ENCODE measurements around the gene SAP30L. TPM values are rescaled to one million over a fixed set of nuclear protein-coding genes. Genes with fewer than 3 reads are reported as not detected.

The SAP30L gene
- total RNA-seq, 2 donors from 2014 or later = 20.4 to 32.8 TPM

DNA sequence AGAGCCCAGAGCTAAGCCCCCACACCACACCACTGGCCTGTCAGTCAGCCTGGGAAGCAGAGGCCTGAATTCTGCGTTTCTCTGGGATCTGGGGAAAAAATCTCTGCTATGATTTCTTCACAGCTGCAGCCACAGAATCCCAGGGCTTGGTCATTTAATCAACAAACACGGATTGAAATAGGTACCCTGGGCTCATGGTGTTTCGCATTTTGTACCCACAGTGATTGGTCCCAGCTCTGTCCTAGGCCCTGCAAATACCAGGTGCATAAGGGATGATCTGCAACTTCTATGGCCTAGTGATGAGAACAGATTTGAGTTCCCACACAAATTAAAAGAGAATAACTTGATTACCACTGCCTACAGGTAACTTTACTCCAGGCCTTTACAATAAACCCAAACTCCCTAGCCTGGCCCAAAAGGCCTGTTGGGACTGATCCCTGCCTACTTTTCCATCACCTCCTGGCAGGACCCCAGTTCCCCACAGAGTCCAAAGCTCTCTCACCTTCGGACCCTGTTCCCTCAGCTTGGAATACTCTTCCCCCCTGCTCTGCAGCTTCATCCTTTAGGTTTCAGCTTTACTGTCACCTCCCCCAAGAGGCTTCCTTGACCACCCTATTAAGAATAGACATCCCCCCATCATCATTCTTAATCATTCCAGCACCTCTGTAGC lies 14.7 kb upstream of the SAP30L start:
- H3K4me1 Mint-ChIP-seq (ENCODE audit: low read depth in 2 of 2) = peaks cover 5 to 13% of the 10 kb centered on the region in 2 donors
- no peaks in the 10 kb centered on the region for H3K27me3 Mint-ChIP-seq
- no peak for ATAC-seq
- peaks cover 4% of the 10 kb centered on the region for H3K36me3 Mint-ChIP-seq
- no peak overlapping the region for H3K27ac Mint-ChIP-seq
- DNase-seq (ENCODE audit: low spot score) = no peak
- no peak overlapping the region for H3K4me3 Mint-ChIP-seq
- H3K9me3 Mint-ChIP-seq = no peaks in the 10 kb centered on the region

DNA sequence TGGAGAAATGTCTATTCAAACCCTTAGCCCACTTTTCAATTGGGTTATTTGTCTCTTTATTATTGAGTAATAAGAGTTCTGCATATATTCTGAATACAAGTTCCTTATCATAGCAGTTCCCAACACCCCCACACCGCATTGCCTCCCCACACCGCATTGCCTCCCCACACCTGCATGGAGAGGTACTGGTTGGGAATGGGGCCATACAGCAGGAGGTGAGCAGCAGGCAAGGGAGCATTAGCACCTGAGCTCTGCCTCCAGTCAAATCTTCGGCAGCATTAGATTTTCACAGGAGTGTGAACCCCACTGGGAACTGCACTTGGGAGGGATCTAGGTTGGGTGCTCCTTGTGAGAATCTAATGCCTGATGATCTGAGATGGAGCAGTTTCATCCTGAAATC lies 10.6 kb upstream of the SAP30L start:
- no peak overlapping the region for H3K27ac Mint-ChIP-seq
- ATAC-seq = no peak
- H3K27me3 Mint-ChIP-seq = no peaks in the 10 kb centered on the region
- H3K36me3 Mint-ChIP-seq = peaks cover 22% of the 10 kb centered on the region
- no peak overlapping the region for H3K4me3 Mint-ChIP-seq
- H3K9me3 Mint-ChIP-seq = no peaks in the 10 kb centered on the region
- peaks cover 5% of the 10 kb centered on the region in 2 donors for H3K4me1 Mint-ChIP-seq (ENCODE audit: low read depth in 2 of 2)
- DNase-seq (ENCODE audit: low spot score) = no peak

DNA sequence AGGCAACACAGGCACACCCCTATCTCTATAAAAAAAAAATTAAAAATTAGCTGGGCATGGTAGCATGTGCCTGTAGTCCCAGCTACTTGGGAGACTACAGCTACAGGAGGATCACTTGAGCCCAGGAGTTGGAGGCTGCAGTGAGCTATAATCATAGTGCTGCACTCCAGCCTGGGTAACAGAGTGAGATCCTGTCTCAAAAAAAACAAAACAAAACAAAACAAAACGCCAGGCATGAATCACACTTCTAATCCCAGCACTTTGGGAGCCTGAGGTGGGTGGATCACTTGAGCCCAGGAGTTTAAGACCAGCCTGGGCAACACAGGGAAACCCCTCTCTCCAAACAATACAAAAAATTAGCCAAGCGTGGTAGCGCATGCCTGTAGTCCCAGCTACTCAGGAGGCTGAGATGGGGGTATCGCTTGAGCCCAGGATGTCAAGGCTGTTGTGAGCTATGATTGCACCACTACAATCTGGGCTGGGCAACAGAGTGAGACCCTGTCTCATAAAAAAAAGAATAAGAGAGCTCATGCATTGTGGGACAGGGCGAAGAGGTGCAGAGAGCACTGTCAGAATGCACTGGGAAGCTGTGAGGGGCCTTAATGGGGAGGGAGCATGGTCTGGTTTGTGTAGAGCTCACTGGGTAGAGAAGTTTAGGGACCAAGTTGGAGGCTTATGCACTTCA lies 8.4 kb upstream of the SAP30L start:
- Mint-ChIP-seq H3K27ac (no peak overlapping the region), H3K4me3 (no peak overlapping the region), H3K27me3 (no peaks in the 10 kb centered on the region), H3K9me3 (no peaks in the 10 kb centered on the region), H3K36me3 (peaks cover 29% of the 10 kb centered on the region), H3K4me1 (ENCODE audit: low read depth in 2 of 2) (peaks cover 7 to 10% of the 10 kb centered on the region in 2 donors)
- ATAC-seq (no peak), DNase-seq (ENCODE audit: low spot score) (no peak)

DNA sequence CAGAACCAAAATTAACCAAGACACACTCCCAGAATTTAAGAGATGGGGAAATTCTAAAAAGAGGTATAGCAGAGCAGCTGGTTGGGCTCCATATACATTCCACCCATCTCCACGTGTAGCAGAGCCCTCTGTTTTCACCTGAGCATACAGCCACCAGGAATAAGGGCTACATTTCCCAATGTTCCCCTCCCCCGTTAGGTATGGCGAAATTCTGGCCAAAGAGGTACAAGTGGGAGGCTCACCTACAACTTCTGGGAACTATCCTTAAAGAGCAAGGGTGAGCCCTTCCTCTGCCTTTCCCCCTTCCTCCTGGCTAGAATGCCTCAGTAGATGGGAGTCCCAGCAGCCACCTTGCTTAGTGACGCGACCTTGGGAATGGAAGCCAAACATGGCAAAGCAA lies 5.3 kb upstream of the SAP30L start:
- no peak overlapping the region for H3K4me3 Mint-ChIP-seq

DNA sequence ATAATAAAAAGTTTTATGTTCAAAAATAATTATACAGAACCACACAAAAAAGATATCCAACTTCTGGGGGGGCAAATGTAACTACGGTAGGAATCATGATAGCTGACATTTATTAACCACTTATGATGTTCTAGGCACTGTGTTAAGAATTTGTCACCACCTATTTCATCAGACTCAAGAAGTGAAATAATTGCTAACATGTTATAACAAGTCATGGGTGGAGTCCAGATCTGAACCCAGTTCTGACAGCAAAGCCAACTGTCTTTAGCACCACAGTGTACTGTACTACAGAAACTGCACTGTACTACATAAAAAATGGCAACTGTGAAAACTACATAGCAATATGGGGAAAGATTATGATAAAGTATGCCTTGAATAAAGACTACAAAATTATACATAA lies 3.0 kb upstream of the SAP30L start:
- Mint-ChIP-seq H3K9me3 (no peaks in the 10 kb centered on the region), H3K27ac (no peak overlapping the region), H3K4me3 (no peak overlapping the region), H3K36me3 (peaks cover 22% of the 10 kb centered on the region), H3K4me1 (ENCODE audit: low read depth in 2 of 2) (peaks cover 31 to 35% of the 10 kb centered on the region in 2 donors), H3K27me3 (no peaks in the 10 kb centered on the region)
- no peak for ATAC-seq
- no peak for DNase-seq (ENCODE audit: low spot score)

More for the DNA sequence above, 5.3 kb upstream of the SAP30L start:
- Mint-ChIP-seq H3K27me3 (no peaks in the 10 kb centered on the region), H3K36me3 (peaks cover 34% of the 10 kb centered on the region), H3K27ac (no peak overlapping the region), H3K9me3 (no peaks in the 10 kb centered on the region), H3K4me1 (ENCODE audit: low read depth in 2 of 2) (peaks cover 20 to 24% of the 10 kb centered on the region in 2 donors)
- DNase-seq (ENCODE audit: low spot score) (no peak), ATAC-seq (no peak)

DNA sequence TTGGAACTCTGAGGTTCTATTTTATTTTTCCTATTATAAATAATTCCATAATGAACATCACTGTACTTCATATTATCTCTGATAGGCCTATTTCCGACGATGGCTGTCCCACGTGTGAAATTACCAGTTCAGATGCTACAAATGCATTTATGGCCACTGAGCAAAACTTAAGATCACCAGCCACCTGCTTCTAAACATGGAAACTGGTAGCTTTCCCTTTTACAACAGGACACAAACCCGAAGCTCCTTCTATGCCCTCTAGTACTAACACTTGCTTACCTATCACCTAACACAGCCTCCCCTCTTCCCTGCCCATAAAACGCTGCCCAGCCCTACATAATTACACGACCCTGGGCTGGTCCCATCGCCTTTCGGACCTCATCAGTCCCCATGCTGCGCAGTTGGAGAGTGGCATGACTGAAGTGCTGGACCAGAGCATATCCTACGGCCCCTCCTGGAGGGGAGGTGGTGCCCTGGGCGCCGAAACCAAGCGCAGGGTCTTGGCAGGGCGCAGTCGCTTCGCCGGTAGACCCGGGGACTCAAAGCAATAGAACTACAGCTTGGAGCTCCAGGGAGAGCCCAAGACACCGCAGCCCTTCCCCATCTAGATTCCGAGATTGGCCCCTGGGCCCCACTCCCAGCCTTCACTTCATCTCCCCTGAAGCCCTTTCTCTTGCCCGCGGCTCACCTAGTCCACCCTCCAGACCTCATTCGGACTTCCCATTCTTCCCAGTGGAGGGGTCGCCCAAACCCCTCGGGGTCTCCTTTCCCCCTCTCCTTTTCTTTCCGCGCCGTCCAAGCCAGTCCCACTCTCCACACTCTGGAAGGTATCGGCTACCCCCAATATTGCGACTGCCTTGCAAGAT lies 1.0 kb upstream of the SAP30L start:
- H3K4me3 Mint-ChIP-seq = peak overlapping the region; percentile 99
- H3K36me3 Mint-ChIP-seq = peaks cover 16% of the 10 kb centered on the region
- peak overlapping the region; percentile 85 to 90 for H3K27ac Mint-ChIP-seq
- no peaks in the 10 kb centered on the region for H3K27me3 Mint-ChIP-seq
- peaks cover 42 to 51% of the 10 kb centered on the region in 2 donors for H3K4me1 Mint-ChIP-seq (ENCODE audit: low read depth in 2 of 2)
- ATAC-seq (no peak), DNase-seq (ENCODE audit: low spot score) (no peak)
- no peaks in the 10 kb centered on the region for H3K9me3 Mint-ChIP-seq

DNA sequence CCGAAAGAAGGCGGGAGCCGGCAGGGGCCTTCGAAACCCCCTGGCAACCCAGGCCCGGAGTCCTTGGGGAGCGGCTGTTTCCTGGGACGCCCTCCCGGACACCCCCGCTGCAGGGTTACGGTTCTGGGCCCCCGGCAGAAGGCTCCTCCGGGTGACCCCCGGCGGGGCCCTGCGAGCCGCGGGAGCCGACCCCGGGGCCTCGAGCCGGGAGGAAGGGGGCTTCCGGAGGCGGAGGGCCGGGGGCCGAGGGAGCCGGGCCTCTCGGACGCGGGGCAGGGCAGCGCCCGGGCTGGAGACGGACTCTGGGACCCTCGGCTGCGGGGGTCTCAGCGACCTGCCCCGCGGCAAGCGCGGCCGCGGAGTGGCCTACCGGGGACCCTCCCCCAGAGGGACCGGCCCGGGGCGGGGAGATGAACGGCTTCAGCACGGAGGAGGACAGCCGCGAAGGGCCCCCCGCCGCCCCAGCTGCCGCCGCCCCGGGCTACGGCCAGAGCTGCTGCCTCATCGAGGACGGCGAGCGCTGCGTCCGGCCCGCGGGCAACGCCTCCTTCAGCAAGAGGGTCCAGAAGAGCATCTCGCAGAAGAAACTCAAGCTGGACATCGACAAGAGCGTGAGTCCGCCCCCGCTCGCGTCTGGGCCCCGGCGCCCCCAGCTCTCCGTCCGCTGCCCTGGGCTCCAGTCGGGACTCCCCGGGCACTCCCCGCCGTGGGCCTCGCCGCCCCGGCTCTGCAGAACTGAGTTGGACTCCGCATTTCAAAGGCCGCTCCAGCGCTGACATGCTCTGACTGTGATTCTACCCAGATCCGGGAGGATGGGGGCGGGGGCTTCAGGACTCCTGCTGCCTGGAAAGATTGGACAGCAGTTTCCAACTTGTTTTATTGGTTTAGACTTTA lies 645 bp downstream of the SAP30L start:
- Mint-ChIP-seq H3K9me3 (no peaks in the 10 kb centered on the region), H3K4me1 (ENCODE audit: low read depth in 2 of 2) (peaks cover 47 to 60% of the 10 kb centered on the region in 2 donors), H3K36me3 (peaks cover 17% of the 10 kb centered on the region), H3K27me3 (no peaks in the 10 kb centered on the region), H3K4me3 (peak overlapping the region; percentile 81), H3K27ac (peak overlapping the region; percentile 85 to 90)
- peak; percentile 2 to 24 for ATAC-seq
- peak; percentile 69 for DNase-seq (ENCODE audit: low spot score)

DNA sequence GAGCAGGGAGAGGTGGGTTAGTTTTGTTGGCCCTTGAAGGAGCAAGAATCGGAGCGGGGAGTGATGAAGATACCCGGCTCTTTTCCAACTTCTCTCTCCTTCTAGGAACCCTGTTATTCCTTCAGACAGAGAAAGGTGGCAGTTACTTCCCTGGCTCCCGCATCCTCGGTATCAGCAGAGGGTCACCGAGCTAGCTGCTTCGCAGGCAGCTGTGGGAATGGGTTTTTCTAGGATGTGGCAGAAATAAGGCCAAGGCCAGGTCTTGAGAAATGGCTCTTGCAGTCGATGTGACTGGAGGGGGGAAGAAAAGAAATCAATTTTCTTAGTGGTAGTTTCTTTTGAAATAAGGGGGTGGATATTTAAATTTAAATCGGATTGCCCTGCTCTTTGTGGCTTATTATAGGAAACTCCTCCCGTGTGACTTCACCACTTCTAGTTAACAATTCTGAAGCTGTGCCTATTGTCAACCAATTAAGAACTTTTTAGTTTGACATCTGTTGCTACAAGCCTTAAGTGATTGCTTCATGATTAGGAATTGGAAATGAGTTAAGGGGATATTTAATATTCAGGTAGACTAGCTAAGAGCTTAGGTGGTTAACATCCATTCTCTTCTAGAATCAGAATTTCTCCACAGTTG lies 1.4 kb downstream of the SAP30L start:
- H3K27me3 Mint-ChIP-seq = no peaks in the 10 kb centered on the region
- DNase-seq (ENCODE audit: low spot score) (no peak), ATAC-seq (no peak)
- peak overlapping the region; percentile 52 to 80 for H3K27ac Mint-ChIP-seq
- H3K9me3 Mint-ChIP-seq = no peaks in the 10 kb centered on the region
- H3K36me3 Mint-ChIP-seq = peaks cover 17% of the 10 kb centered on the region
- H3K4me1 Mint-ChIP-seq (ENCODE audit: low read depth in 2 of 2) = peaks cover 45 to 59% of the 10 kb centered on the region in 2 donors
- peak overlapping the region; percentile 81 for H3K4me3 Mint-ChIP-seq

DNA sequence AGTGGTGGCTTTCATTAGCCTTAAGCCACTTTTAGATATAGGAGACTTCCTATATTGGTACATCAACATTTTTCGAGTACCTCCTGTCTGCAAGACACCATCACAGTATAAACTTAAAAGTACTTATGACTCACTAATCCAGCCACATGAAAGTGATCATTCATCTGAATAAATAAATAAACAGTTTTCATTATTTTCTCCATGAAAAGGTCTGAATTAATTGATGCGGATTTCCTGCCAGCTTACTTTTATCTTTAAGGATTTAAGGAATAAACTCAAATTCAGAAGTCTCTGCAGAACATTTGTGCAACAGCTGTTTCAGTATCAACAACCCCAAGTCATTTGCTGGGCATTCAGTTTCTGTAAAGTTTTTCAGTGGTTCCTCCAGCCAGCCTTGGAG lies 4.0 kb downstream of the SAP30L start:
- H3K4me3 Mint-ChIP-seq = no peak overlapping the region
- no peaks in the 10 kb centered on the region for H3K27me3 Mint-ChIP-seq
- no peak overlapping the region for H3K27ac Mint-ChIP-seq
- H3K36me3 Mint-ChIP-seq = peaks cover 31% of the 10 kb centered on the region
- DNase-seq (ENCODE audit: low spot score) (no peak), ATAC-seq (no peak)
- no peaks in the 10 kb centered on the region for H3K9me3 Mint-ChIP-seq
- H3K4me1 Mint-ChIP-seq (ENCODE audit: low read depth in 2 of 2) = peaks cover 43 to 48% of the 10 kb centered on the region in 2 donors

DNA sequence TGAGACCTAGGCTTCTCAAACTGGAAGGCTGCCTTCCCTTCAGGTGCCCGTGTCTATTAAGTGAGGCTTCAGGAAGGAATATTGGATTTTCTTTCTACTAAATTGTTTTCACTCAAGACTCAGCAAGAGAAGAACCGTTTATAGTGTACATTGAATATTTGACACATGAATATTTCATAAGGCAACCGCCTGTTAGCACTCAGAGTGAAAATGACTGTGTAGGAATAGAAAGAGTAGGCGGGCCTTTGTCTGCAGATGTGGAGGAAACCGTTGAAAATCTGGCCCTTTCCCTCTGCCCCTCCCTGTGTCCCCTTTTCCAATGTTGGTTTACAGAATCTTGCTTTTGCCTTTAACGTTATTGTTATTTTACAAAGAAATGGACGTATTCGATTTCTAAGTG lies 6.2 kb downstream of the SAP30L start:
- no peak overlapping the region for H3K4me3 Mint-ChIP-seq
- H3K9me3 Mint-ChIP-seq = no peaks in the 10 kb centered on the region
- no peaks in the 10 kb centered on the region for H3K27me3 Mint-ChIP-seq
- ATAC-seq (no peak), DNase-seq (ENCODE audit: low spot score) (no peak)
- peaks cover 27% of the 10 kb centered on the region for H3K36me3 Mint-ChIP-seq
- H3K4me1 Mint-ChIP-seq (ENCODE audit: low read depth in 2 of 2) = peaks cover 32 to 36% of the 10 kb centered on the region in 2 donors
- no peak overlapping the region for H3K27ac Mint-ChIP-seq

DNA sequence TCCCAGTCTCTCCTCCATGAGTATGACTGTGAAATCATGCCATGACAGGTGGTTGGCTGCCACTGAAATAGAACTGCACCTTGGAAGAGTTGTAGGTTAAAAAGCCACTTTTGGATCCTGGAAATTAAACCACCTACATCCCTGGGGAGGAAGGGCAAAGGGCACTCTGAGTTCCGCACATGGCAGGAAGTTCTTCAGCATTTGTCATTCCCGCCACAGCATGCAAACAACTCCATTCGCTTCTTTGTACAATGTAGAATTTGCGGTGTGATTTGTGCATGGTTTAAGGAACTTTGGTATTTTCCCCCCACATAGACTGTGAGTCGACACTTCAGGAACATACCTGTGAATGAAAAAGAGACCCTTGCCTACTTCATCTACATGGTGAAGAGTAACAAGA lies 9.8 kb downstream of the SAP30L start:
- ATAC-seq (no peak), DNase-seq (ENCODE audit: low spot score) (no peak)
- H3K4me1 Mint-ChIP-seq (ENCODE audit: low read depth in 2 of 2) = peaks cover 8 to 11% of the 10 kb centered on the region in 2 donors
- peaks cover 27% of the 10 kb centered on the region for H3K36me3 Mint-ChIP-seq
- H3K27ac Mint-ChIP-seq = no peak overlapping the region
- no peaks in the 10 kb centered on the region for H3K27me3 Mint-ChIP-seq
- no peak overlapping the region for H3K4me3 Mint-ChIP-seq
- H3K9me3 Mint-ChIP-seq = no peaks in the 10 kb centered on the region

DNA sequence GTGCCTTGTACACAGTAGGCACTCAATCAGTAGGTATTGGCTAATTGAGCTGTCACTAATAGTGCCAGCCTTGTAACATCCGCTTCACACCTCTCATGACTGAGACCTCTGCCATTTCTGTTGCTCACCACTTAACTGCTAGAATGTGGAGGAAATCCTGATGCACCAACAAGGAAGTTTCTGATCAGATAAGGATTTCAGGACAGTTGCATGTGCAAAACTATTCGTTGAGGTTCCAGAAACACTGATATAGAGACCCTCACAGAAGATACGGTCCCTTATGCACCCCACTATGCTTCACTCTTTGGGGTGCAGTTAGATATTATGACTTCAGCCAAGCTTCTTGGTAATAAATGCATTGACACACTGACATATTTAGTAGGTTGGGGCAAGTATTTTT lies 10.7 kb downstream of the SAP30L start:
- Mint-ChIP-seq H3K36me3 (peaks cover 25% of the 10 kb centered on the region), H3K4me1 (ENCODE audit: low read depth in 2 of 2) (peaks cover 4 to 10% of the 10 kb centered on the region in 2 donors), H3K4me3 (no peak overlapping the region), H3K27me3 (no peaks in the 10 kb centered on the region), H3K9me3 (no peaks in the 10 kb centered on the region), H3K27ac (no peak overlapping the region)
- no peak for ATAC-seq
- no peak for DNase-seq (ENCODE audit: low spot score)

DNA sequence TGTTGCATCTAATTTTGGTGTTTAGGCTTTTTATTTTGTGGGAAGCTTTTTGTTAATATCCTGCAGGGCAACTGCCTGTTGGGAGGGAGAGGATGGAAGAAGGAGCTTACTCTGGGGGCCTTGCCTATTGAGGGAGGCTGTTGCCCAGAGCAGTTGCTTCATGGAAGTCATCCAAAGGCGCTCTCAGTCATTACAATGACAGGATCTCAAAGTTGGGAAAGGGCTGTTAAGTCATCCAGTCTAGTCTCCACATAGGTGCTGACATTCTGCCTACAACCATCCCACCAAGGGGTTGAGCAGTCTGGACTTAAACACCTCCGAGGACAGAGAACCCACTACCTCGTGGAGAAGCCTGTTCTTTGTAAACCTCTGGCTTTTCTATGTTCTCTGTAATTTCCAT lies 13.2 kb downstream of the SAP30L start:
- Mint-ChIP-seq H3K4me3 (no peak overlapping the region), H3K4me1 (ENCODE audit: low read depth in 2 of 2) (no peaks in the 10 kb centered on the region), H3K27me3 (no peaks in the 10 kb centered on the region), H3K9me3 (no peaks in the 10 kb centered on the region), H3K36me3 (peaks cover 9% of the 10 kb centered on the region), H3K27ac (no peak overlapping the region)
- DNase-seq (ENCODE audit: low spot score) (no peak), ATAC-seq (no peak)
